Measurements from ENCODE around the gene PRKCG. TPM values are rescaled to one million over a fixed set of nuclear protein-coding genes. Genes with fewer than 3 reads are reported as not detected.

The PRKCG gene
- total and polyA plus RNA-seq, 2 donors from 2014 or later = not detected

DNA sequence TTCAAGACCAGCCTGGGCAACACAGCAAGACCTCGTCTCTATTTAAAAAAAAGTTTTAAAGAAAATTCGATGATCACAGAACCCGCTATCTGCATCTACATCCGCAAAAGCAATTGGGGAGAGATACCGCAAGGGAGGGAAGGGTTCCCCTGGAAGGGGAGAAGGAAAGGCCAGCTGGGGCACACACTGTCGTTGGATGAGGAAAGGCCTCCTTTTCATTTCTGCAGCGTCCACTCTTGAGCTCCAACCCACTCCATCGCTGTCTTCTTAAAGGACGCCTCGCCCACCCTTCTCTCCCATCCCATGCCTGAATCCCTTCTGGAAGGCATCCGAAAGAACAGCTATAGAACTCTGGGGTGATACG, 3.2 kb upstream of the PRKCG start:
- peaks cover 0 to 2% (median 0%) of the 10 kb centered on the region in 3 donors for H3K9me3 ChIP-seq (ENCODE audit: control insufficient read depth in 2 of 3, insufficient read depth in 1 of 3, low read length in 3 of 3)
- DNase-seq (peak in 1 of 5 donors; percentile 45), FAIRE-seq (no peak)
- peak overlapping the region; percentile 52 to 83 (median 72) for H3K4me3 ChIP-seq (ENCODE audit: low read length in 3 of 3)
- TF ChIP-seq, protein P1, sequence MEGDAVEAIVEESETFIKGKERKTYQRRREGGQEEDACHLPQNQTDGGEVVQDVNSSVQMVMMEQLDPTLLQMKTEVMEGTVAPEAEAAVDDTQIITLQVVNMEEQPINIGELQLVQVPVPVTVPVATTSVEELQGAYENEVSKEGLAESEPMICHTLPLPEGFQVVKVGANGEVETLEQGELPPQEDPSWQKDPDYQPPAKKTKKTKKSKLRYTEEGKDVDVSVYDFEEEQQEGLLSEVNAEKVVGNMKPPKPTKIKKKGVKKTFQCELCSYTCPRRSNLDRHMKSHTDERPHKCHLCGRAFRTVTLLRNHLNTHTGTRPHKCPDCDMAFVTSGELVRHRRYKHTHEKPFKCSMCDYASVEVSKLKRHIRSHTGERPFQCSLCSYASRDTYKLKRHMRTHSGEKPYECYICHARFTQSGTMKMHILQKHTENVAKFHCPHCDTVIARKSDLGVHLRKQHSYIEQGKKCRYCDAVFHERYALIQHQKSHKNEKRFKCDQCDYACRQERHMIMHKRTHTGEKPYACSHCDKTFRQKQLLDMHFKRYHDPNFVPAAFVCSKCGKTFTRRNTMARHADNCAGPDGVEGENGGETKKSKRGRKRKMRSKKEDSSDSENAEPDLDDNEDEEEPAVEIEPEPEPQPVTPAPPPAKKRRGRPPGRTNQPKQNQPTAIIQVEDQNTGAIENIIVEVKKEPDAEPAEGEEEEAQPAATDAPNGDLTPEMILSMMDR (IDR thresholded peaks at IDR 0.05; ENCODE audit: borderline replicate concordance, extremely low read depth, insufficient read depth) = no peak
- H3K4me1 ChIP-seq (ENCODE audit: control insufficient read depth in 2 of 3, insufficient read depth in 2 of 3, low read depth in 1 of 3, low read length in 3 of 3) = peaks cover 0 to 5% (median 3%) of the 10 kb centered on the region in 3 donors
- peaks cover 18% of the 10 kb centered on the region for H3K27me3 ChIP-seq (ENCODE audit: control insufficient read depth, insufficient read depth, low read length)
- peak overlapping the region in 2 of 3 donors; percentile 46 to 77 for H3K9ac ChIP-seq (ENCODE audit: low read length in 3 of 3)
- peaks cover 0 to 3% (median 0%) of the 10 kb centered on the region in 3 donors for H3K36me3 ChIP-seq (ENCODE audit: control insufficient read depth in 2 of 3, insufficient read depth in 3 of 3, low read length in 3 of 3)
- intact Hi-C loops (cut with DNase I) = no loop called here
- H3K27ac ChIP-seq (ENCODE audit: low read depth in 2 of 2, low read length in 2 of 2) = no peak overlapping the region

DNA sequence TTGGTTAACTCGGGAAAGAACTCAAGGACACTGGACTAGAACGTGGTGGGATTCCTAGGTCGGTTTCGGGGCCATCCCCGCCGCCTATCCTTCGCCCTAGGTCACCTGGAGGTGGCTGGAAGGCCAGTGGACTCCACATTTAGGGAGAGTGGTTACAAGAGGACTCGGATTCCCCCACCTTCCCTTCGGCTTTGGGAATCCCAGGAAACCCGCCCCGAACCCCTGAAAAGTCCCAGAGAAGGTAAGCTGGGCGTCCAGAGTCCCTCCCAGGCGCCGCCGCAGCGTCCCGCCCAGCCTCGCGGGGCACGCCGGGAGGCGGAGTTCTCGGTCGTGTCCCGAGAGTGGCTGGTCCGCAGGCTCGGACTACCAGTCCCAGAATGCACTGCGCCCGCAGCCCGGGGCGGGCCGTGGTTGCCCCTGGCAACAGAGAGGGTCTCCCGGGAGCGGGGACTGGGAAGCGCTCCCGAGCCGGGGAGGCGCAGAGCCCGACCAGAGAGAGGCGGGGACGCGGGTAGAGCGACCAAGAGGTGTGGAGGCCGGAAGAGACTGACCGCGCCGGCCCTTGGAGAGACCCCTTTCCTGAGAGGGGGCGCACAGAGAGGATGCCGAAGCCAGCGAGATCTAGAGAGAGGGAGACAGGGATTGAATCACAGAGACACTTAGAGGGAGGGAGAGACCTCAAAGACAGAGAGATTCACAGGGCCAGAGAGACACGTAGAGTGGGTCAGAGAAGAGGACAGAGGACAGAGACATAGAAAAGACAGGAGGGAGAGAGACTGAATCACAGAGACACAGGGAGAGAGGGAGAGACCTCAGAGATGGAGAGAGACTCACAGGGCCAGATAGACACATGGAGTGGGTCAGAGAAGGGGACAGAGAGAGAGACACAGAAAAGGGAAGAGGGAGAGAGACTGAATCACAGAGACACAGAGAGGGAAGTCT, 2.6 kb upstream of the PRKCG start:
- Histone ChIP-seq H3K27me3 (ENCODE audit: control insufficient read depth, insufficient read depth, low read length) (peaks cover 20% of the 10 kb centered on the region), H3K36me3 (ENCODE audit: control insufficient read depth in 2 of 3, insufficient read depth in 3 of 3, low read length in 3 of 3) (peaks cover 0 to 1% (median 0%) of the 10 kb centered on the region in 3 donors), H3K4me3 (ENCODE audit: low read length in 3 of 3) (peak overlapping the region; percentile 52 to 83 (median 72)), H3K9me3 (ENCODE audit: control insufficient read depth in 2 of 3, insufficient read depth in 1 of 3, low read length in 3 of 3) (peaks cover 0 to 2% (median 0%) of the 10 kb centered on the region in 3 donors), H3K4me1 (ENCODE audit: control insufficient read depth in 2 of 3, insufficient read depth in 2 of 3, low read depth in 1 of 3, low read length in 3 of 3) (peaks cover 0 to 5% (median 3%) of the 10 kb centered on the region in 3 donors), H3K9ac (ENCODE audit: low read length in 3 of 3) (peak overlapping the region in 2 of 3 donors; percentile 46 to 77), H3K27ac (ENCODE audit: low read depth in 2 of 2, low read length in 2 of 2) (no peak overlapping the region)
- peak; percentile 97 to 99 (median 99) for DNase-seq
- intact Hi-C loops (cut with DNase I) = no loop called here
- TF ChIP-seq, protein P1 (IDR thresholded peaks at IDR 0.05; ENCODE audit: borderline replicate concordance, extremely low read depth, insufficient read depth) = no peak
- FAIRE-seq = no peak

GRCh38 chr19:53880711-53881481, 1.1 kb upstream of the PRKCG start:
- H3K27me3 ChIP-seq (ENCODE audit: control insufficient read depth, insufficient read depth, low read length) = peaks cover 26% of the 10 kb centered on the region
- H3K4me3 ChIP-seq (ENCODE audit: low read length in 3 of 3) = no peak overlapping the region
- TF ChIP-seq, protein P1 (IDR thresholded peaks at IDR 0.05; ENCODE audit: borderline replicate concordance, extremely low read depth, insufficient read depth) = no peak
- intact Hi-C loops (cut with DNase I) = no loop called here
- no peak for DNase-seq
- no peaks in the 10 kb centered on the region for H3K36me3 ChIP-seq (ENCODE audit: control insufficient read depth in 2 of 3, insufficient read depth in 3 of 3, low read length in 3 of 3)
- H3K9me3 ChIP-seq (ENCODE audit: control insufficient read depth in 2 of 3, insufficient read depth in 1 of 3, low read length in 3 of 3) = peaks cover 0 to 2% (median 0%) of the 10 kb centered on the region in 3 donors
- FAIRE-seq = no peak
- no peak overlapping the region for H3K27ac ChIP-seq (ENCODE audit: low read depth in 2 of 2, low read length in 2 of 2)
- peaks cover 0 to 5% (median 3%) of the 10 kb centered on the region in 3 donors for H3K4me1 ChIP-seq (ENCODE audit: control insufficient read depth in 2 of 3, insufficient read depth in 2 of 3, low read depth in 1 of 3, low read length in 3 of 3)
- no peak overlapping the region for H3K9ac ChIP-seq (ENCODE audit: low read length in 3 of 3)

Data from kidney (tissue), 14 donors.